HepG2 (cell line): ENCODE results near the gene FAM156B. TPM values are rescaled to one million over a fixed set of nuclear protein-coding genes. Genes with fewer than 3 reads are reported as not detected.
A peak's percentile ranks its signal among the peaks of the same experiment; 100 is the strongest.

Experiments
- ATF2 ChIP-seq: sonication (generic); formaldehyde crosslinking; IDR thresholded peaks from 2 replicates; pipeline ENCODE4 v1.4.0; 2020; ENCODE audit warnings: missing genetic modification reagents
- CBX1 ChIP-seq: IDR thresholded peaks from one replicate; pipeline ENCODE4 v1.6.1; 2016; ENCODE audit warnings: antibody characterized with exemption, low read depth
- EED ChIP-seq: sonication (generic); formaldehyde crosslinking; IDR thresholded peaks from 2 replicates; pipeline ENCODE4 v1.5.0; 2020; ENCODE audit warnings: mild to moderate bottlenecking, missing genetic modification reagents
- FIP1L1 ChIP-seq: fragments of 200-400 bp; formaldehyde crosslinking; IDR thresholded peaks from 2 replicates; pipeline ENCODE4 v1.6.1; 2018; ENCODE audit warnings: low read depth, mild to moderate bottlenecking, low read length, moderate library complexity, borderline replicate concordance; ENCODE audit not compliant: insufficient read depth
- FLYWCH1 ChIP-seq: sonication (generic); formaldehyde crosslinking; IDR thresholded peaks from 2 replicates; pipeline ENCODE4 v1.8.1; 2023; ENCODE audit warnings: mild to moderate bottlenecking, missing genetic modification reagents
- KDM5B ChIP-seq: sonication (generic); formaldehyde crosslinking; IDR thresholded peaks from 2 replicates; pipeline ENCODE4 v1.4.0; 2020; ENCODE audit warnings: missing genetic modification reagents, mild to moderate bottlenecking, borderline replicate concordance
- NFIB ChIP-seq: sonication (generic); formaldehyde crosslinking; IDR thresholded peaks from 2 replicates; pipeline ENCODE4 v1.9.0; 2021; ENCODE audit warnings: missing genetic modification reagents, mild to moderate bottlenecking, borderline replicate concordance
- NFRKB ChIP-seq: fragments of 450-650 bp; IDR thresholded peaks from 2 replicates; pipeline ENCODE4 v1.6.1; 2017
- NFYC ChIP-seq: IDR thresholded peaks from 2 replicates; pipeline ENCODE4 v1.6.1; 2016; ENCODE audit warnings: missing genetic modification reagents, missing compliant biosample characterization
- RBM22 ChIP-seq: fragments of 200-400 bp; formaldehyde crosslinking; optimal IDR thresholded peaks from 2 replicates; pipeline ENCODE3; 2017; ENCODE audit warnings: mild to moderate bottlenecking, low read length, moderate library complexity
- RNF2 ChIP-seq: fragments of 450-650 bp; conservative IDR thresholded peaks from 2 replicates; pipeline ENCODE4 v1.6.1; 2016; ENCODE audit warnings: low read depth
- SATB2 ChIP-seq: sonication (generic); formaldehyde crosslinking; IDR thresholded peaks from 2 replicates; pipeline ENCODE4 v1.5.0; 2020; ENCODE audit warnings: missing genetic modification reagents
- SMC3 ChIP-seq: IDR thresholded peaks from 2 replicates; pipeline ENCODE4 v1.6.1; 2011; ENCODE audit warnings: low read length, improper control_type of control experiment
- TOPORS ChIP-seq: sonication (generic); formaldehyde crosslinking; IDR thresholded peaks from 2 replicates; pipeline ENCODE4 v1.8.0; 2023; ENCODE audit warnings: mild to moderate bottlenecking, missing genetic modification reagents
- ZIK1 ChIP-seq: sonication (generic); formaldehyde crosslinking; IDR thresholded peaks from 2 replicates; pipeline ENCODE4 v1.5.0; 2020; ENCODE audit warnings: mild to moderate bottlenecking, low read depth, missing genetic modification reagents, borderline replicate concordance
- ZNF816 ChIP-seq: sonication (generic); formaldehyde crosslinking; IDR thresholded peaks from 2 replicates; pipeline ENCODE4 v1.8.0; 2022; ENCODE audit warnings: missing genetic modification reagents, mild to moderate bottlenecking, borderline replicate concordance
- ZNF839 ChIP-seq: sonication (generic); formaldehyde crosslinking; IDR thresholded peaks from 2 replicates; pipeline ENCODE4 v1.4.0; 2020; ENCODE audit warnings: missing genetic modification reagents, mild to moderate bottlenecking, borderline replicate concordance
- polyA plus RNA-seq, 8 experiments: library from polyadenylated mRNA; depleted of rRNA in 3 of 8; stranded (reverse) in 7 of 8; unstranded in 1 of 8; fragments of >200 nt; fragmentation: Illumina TruSeq in 4 of 8; extraction: Trizol in 4 of 8; gene quantifications; 2 replicates each; pipeline versions ENCODE4 v1.2.1 to v1.2.3, GENCODE V29; 2011 to 2016; ENCODE audit warnings: low read depth in 4 of 8, missing spikeins in 1 of 8, mixed read lengths in 1 of 8; ENCODE audit not compliant: insufficient read depth in 1 of 8
- total RNA-seq, 5 experiments: library from RNA; depleted of rRNA; stranded (reverse); fragments of >200 nt; fragmentation: Illumina TruSeq; extraction: Trizol; gene quantifications; 2 replicates each; pipeline ENCODE4 v1.2.3, GENCODE V29; 2016; ENCODE audit warnings: low read depth in 1 of 5
- TF ChIP-seq, protein P1 (sequence below): sonication (generic); formaldehyde crosslinking; IDR thresholded peaks from 2 replicates; pipeline ENCODE4 v1.5.1; 2020; ENCODE audit warnings: mild to moderate bottlenecking, missing genetic modification reagents, moderate library complexity
- TF ChIP-seq, protein P2 (sequence below): IDR thresholded peaks from 2 replicates; pipeline ENCODE4 v1.6.1; 2012; ENCODE audit warnings: low read depth, low read length, improper control_type of control experiment
- TF ChIP-seq, protein P3 (sequence below): fragments of 450-650 bp; IDR thresholded peaks from 2 replicates; pipeline ENCODE4 v1.6.1; 2017

FAM156B gene
- total and polyA plus RNA-seq, 2 of the 13 experiments (the other 11 are each of a cell fraction or from before 2014, with no cell fraction given), result 7.8 to 82.1 TPM

- TF ChIP-seq, protein P1, sequence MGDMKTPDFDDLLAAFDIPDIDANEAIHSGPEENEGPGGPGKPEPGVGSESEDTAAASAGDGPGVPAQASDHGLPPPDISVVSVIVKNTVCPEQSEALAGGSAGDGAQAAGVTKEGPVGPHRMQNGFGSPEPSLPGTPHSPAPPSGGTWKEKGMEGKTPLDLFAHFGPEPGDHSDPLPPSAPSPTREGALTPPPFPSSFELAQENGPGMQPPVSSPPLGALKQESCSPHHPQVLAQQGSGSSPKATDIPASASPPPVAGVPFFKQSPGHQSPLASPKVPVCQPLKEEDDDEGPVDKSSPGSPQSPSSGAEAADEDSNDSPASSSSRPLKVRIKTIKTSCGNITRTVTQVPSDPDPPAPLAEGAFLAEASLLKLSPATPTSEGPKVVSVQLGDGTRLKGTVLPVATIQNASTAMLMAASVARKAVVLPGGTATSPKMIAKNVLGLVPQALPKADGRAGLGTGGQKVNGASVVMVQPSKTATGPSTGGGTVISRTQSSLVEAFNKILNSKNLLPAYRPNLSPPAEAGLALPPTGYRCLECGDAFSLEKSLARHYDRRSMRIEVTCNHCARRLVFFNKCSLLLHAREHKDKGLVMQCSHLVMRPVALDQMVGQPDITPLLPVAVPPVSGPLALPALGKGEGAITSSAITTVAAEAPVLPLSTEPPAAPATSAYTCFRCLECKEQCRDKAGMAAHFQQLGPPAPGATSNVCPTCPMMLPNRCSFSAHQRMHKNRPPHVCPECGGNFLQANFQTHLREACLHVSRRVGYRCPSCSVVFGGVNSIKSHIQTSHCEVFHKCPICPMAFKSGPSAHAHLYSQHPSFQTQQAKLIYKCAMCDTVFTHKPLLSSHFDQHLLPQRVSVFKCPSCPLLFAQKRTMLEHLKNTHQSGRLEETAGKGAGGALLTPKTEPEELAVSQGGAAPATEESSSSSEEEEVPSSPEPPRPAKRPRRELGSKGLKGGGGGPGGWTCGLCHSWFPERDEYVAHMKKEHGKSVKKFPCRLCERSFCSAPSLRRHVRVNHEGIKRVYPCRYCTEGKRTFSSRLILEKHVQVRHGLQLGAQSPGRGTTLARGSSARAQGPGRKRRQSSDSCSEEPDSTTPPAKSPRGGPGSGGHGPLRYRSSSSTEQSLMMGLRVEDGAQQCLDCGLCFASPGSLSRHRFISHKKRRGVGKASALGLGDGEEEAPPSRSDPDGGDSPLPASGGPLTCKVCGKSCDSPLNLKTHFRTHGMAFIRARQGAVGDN, result peak; percentile 72
- TF ChIP-seq FIP1L1 (no peak), NFRKB (no peak), RBM22 (no peak), EED (CRISPR knock-in tag) (no peak), KDM5B (no peak; the same call in 1 of the 2 replicates), ZIK1 (no peak), TOPORS (no peak), FLYWCH1 (no peak), RNF2 (no peak), NFIB (CRISPR knock-in tag) (no peak), ZNF816 (no peak), ZNF839 (CRISPR knock-in tag) (no peak), NFYC (CRISPR knock-in tag) (no peak), SATB2 (CRISPR knock-in tag) (no peak), ATF2 (CRISPR knock-in tag) (no peak; the same call in 1 of the 2 replicates), CBX1 (no peak), SMC3 (peak; percentile 24; the same call in 1 of the 2 replicates)
- TF ChIP-seq, protein P2, sequence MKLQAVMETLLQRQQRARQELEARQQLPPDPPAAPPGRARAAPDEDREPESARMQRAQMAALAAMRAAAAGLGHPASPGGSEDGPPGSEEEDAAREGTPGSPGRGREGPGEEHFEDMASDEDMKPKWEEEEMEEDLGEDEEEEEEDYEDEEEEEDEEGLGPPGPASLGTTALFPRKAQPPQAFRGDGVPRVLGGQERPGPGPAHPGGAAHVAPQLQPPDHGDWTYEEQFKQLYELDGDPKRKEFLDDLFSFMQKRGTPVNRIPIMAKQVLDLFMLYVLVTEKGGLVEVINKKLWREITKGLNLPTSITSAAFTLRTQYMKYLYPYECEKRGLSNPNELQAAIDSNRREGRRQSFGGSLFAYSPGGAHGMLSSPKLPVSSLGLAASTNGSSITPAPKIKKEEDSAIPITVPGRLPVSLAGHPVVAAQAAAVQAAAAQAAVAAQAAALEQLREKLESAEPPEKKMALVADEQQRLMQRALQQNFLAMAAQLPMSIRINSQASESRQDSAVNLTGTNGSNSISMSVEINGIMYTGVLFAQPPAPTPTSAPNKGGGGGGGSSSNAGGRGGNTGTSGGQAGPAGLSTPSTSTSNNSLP, result no peak
- TF ChIP-seq, protein P3, sequence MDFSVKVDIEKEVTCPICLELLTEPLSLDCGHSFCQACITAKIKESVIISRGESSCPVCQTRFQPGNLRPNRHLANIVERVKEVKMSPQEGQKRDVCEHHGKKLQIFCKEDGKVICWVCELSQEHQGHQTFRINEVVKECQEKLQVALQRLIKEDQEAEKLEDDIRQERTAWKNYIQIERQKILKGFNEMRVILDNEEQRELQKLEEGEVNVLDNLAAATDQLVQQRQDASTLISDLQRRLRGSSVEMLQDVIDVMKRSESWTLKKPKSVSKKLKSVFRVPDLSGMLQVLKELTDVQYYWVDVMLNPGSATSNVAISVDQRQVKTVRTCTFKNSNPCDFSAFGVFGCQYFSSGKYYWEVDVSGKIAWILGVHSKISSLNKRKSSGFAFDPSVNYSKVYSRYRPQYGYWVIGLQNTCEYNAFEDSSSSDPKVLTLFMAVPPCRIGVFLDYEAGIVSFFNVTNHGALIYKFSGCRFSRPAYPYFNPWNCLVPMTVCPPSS, result no peak
Measured at GRCh38 chrX:52934704-52935469, 37.8 kb downstream of the FAM156B start (continued).
